Jurkat, Clone E6-1 (cell line): ENCODE results near the gene TSPO2.

Experiments
- DNase-seq: peaks from one replicate; pipeline ENCODE4 v3.0.0-alpha.2; 2011; ENCODE audit warnings: low read depth, low spot score
- H3K4me3 ChIP-seq: 2 replicates; pipeline ENCODE4 v1.5.1; 2011; ENCODE audit warnings: mild to moderate bottlenecking, low read length, control low read depth, moderate library complexity

Gene TSPO2

DNA sequence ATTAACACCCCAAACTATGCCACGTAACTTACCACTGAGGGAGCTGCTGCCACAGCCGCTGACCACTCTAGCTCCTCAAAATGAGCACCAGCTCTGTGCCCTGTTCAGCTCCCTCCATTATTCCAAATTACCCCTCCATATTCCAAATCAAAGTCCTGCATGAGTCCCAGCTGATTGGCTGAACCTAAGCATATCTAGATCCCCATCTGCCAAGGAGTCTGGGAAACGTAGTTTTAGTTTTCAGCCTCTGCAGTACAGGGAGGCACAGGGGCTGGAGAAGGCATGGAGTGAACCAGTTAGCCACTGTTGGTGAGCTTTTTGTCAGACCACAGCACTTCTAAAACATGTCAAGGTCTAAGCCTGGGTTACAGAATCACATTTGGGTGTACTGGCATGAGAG is 19.2 kb upstream of the TSPO2 start:
- H3K4me3 ChIP-seq: no peak overlapping the region
- no peak for DNase-seq

DNA sequence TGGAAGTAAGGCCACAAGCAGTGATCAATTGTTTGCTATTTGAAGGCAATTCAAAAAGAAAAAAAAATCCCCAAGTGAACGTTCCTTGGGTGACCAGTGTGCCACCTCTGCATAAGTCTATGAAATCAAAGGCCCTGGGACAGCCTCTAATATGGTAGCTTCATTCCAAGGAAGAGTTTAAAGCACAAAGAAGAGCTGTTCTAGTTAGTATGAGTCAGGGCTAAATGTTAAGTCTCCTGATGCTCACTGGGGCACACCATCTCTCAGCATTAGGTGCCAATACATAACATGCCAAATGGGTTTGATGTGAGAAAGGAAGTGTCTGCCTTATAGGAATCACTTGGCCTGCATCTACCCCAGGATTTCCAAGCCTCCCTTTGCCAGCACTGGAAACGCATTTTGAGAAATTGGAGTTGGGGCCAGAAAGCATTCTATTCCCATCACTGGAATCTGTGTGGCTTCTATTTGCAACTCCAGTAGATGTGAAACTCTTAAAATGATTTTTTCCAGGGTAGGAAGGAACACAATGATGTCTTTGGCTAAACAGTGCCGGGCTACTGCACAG is 16.2 kb upstream of the TSPO2 start:
- no peak overlapping the region for H3K4me3 ChIP-seq
- DNase-seq: no peak

DNA sequence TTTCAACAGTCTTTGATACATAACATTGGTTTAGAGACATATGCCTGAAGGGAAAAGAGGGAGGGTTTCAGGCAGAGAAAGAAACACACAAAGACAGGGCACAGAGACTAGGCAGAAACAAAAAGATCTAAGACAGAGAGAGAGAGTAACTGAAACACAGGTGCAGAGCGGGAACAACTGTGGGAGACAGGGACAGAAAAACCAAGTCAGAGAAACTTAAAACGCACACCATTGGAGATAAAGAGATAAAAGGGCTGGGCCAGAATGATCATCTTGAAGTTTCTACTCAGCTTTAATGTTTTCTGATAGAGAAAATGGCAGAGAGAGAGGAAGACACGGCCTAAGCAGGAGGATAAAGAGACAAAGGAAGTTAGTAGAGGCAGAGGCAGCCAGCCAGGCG is 15.0 kb upstream of the TSPO2 start:
- peak overlapping the region; percentile 77 for H3K4me3 ChIP-seq
- DNase-seq: peak; percentile 51

DNA sequence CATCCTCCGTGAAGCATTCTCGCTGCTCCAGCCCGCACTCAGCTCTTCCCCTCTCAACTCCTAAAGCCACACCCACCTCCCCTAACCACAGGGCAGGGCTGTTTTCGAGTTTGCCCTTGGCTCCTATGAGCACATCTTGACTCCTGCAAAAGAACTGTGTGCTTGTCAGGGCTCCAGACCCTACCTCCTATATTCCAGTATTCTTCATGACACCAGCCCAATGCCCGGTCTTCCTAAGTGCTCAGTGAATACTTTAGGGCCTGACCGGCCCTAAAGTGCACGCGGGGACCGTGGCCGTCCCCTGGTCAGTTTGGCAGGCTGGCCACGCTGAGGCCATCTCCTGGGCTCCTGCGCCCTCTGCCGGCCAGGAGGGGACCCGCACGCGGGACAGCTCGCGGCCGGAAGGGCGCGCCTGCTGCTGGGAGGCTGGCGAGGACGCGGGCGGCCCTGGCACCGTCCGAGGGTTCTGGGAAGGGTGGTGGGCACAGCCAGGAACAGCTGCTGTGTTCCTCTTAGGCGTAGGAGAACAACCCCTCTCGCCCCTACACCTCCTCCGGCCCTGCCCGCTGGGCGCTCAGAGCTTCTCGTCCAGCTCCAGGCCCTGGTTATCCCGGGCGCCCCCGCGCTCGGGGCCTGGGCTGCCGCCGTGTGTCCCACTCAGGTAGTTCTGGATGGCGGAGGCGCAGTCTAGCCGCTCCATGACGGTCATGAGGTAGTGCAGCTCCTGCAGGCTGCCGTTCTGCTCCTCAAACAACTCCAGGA is 14.3 kb upstream of the TSPO2 start:
- peak overlapping the region; percentile 77 for H3K4me3 ChIP-seq
- peak; percentile 96 for DNase-seq

DNA sequence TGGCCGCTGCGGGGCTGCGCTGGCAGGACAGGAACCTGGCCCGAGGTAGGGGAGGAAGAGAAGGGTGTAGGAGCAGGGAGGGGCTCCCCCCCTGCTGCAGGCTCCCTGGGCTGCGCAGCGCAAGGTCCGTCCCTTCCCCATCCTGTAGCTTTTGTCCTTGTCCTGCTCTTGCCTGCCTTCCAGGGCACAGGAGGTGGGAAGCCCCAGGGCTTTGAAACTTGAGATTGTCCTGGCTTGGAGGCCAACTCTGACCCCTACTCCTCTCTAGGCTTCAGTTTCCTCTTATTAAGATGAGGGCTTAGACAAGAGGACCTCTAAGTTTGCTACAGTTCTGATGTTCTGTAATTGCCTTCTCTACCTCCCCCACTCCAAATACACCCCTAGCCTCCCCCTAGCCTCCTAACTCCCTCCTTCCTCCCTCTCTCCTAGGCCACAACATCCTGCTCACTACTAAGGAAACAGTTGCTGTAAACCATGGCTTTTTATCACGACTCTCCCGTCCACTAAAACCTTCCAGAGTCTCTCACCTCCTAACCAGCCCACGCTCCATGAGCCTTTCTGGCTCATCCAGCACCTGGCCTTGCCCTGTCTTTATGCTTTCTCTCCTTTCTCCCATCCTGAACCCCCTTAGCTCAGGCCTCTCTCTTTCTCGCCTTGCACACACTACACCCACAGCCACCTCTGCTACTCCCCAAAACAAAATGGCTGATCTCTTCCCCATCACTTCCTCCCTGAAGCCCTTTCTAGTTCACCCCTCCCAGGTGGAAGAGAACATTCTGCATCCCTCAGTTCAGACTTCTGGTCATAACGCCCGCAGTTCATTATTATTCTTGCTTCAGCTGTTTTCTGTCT is 13.5 kb upstream of the TSPO2 start:
- peak; percentile 67 for DNase-seq
- peak overlapping the region; percentile 77 for H3K4me3 ChIP-seq

DNA sequence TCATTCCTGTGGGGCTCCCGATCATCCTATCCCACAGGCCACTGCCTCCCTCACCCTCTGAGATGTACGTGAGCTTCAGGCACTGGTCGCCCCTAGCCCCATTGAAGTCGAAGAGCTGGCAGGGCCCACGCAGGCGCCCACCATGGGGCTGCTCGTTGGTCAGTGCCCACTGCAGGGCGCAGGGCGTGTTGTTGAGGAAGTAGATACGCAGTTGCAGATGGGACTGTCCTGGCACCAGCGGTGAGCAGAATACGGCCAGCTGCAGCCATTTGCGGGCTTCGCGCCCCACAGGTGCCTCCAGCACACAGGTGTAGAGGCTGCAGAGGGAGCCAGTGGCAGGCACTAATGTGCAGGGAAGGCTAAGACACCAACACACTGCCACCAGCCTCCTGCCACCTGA is 9.4 kb upstream of the TSPO2 start:
- DNase-seq: no peak
- H3K4me3 ChIP-seq: no peak overlapping the region

DNA sequence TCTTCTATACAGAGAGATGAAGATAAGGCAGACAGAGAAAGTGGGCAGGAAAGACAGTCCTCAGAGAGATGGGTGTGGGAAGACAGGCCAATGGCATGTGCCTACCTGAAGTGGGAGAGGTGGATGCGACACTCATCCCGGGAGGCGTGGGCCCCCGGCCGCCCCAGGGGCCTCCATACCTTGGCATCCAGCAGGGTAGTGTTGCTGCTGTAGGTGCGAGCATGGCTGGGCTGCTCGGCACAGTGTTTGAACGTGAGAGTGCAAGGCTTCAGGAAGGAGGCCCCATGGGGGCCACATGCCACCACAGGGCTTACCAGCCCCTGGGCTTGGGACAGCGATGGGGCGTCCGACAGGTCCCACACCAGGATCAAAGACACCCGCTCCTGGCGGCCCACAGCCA is 8.5 kb upstream of the TSPO2 start:
- DNase-seq: no peak
- no peak overlapping the region for H3K4me3 ChIP-seq

DNA sequence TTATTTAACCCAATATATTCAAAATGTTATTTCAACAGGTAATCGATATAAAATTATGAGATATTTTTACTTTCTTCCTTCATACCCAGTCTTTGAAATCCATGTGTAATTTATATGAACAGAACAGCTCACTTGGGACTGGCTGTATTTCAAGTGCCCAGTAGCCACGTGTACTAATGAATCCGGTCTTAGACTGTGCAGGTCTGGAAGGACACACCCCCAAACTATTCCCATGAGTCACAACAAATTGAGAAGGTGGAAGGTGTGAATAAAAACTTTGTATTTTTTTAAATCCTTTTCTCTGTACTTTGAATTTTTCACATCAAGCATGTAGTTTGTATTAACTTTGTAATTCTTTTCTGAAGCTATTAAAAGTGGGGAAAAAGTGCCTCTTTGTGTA is 6.1 kb upstream of the TSPO2 start:
- DNase-seq: no peak
- H3K4me3 ChIP-seq: no peak overlapping the region

DNA sequence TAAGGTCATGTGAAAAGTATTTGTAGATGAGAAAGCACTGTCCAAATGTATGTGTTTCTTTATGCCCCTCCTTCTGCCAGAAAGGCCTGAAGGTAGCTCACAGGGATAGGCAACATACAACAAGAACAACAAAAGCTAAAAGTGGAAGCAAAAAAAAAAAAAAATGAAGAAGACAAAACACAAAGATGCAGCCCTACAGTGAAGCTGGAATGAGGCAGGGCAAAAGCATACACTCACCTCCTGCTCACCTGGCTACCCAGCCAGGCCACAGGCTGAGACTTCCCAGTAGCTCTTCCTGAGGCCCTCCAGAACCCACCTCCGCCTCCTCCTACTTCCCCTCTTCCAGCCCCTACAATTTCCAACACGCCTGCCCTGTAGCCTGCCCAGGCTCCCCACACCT is 5.7 kb upstream of the TSPO2 start:
- H3K4me3 ChIP-seq: no peak overlapping the region
- no peak for DNase-seq

DNA sequence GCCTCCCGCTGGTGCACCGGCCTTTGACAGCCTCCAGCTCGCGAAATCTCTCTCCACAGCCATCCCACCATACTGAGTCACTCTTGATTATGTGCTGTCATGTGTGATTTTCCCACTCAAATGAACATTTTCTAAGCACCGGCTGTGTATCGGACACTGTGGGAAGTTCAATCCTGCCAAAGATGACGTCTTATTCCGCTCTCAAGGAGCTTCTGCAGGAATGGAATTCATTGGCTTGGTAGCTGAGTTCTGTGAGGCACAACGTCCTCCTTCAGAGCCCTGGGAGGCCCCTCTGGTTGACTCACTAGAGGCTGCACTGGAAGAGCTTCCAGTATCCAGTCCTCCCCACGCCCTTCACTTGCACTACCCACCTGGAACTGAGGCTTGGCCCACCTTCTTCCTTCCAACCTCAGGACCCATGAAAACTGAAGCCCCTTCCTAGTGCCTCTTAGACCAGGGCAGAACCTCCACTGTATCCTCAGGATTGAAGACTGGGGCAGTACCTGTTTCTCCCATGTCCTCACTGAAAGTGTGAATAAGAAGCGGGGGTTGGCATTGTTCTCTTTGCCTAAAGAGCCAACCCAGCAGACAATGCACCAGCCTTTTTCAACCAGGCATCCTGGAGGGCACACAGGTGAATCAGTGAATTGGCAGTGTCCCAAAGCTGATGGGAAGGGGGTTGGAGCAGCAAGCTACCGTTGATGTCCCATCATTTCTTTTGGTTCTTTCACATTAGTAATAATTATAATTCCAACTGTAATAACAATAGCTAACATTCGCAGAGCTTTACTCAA is 5.0 kb upstream of the TSPO2 start:
- DNase-seq: no peak
- H3K4me3 ChIP-seq: no peak overlapping the region

DNA sequence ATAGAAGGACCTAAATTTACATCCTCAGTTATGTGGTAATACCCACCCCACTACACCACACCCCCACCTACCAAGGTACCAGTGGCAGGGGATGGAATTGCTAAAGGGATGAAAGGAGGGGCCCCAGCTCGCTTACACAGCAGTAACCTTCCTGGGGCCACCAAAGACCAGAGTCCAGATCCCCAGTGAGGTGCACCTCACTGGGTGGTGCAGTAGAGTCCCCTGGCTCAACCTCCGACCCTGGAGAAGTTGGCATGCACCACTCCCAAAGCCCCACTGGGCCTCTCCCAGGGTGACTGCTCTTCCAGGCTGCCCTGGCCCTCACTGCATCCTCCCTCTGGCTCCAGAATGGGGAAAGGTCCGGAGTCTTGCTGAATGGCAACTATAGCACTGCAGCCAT is 4.1 kb upstream of the TSPO2 start:
- no peak for DNase-seq
- no peak overlapping the region for H3K4me3 ChIP-seq

DNA sequence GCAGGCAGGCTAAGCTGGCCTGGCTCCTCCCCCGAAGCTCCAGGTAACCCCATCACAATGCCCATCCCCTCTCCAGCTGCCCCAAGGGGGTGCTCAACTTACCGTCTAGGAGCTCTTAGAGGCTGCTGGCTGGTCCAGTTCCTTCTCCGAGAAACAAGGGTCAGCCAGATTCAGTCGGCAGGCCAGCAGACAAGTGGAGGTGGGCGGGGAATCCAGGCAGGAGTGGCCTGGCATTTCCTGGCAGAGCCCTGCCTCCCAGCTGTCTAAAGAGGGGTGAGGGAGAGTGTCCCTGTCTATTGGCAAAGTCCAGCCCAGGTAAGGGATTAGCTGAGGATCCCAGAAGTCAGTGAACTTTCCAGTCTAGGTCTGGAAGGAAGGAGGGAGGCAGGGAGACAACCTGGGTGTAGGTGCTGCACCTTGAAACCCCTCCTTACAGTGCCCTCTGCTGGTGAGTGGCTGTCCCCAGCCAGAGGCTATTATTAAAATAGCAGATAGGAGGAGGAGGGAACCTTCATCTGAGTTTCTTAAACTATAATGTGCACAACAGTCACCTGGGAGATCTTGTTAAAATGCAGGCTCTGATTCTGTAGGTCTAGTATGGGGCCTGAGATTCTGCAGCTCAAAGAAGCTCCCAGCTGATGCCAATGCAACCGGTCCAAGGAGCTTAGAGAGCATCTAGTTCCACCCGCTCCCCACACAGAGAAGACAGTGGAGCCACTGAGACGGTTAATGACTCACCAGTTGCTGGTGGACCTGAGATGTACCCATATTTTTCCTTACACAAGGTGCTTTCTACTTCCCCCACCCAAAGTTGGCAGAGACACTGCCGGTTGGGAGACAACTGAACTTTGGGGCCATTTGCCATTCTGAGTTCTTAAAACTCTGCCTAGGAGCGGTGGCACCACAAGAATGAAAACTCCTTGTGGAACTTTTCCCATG is 2.9 kb upstream of the TSPO2 start, which contains the start of gene UNC5CL:
Gene UNC5CL (minus strand): TSS at position 162 of the 939 bp plus-strand sequence. CDS start 4,147 bp downstream, outside the sequence.
- H3K4me3 ChIP-seq: no peak within 1 kb of the TSS

DNA sequence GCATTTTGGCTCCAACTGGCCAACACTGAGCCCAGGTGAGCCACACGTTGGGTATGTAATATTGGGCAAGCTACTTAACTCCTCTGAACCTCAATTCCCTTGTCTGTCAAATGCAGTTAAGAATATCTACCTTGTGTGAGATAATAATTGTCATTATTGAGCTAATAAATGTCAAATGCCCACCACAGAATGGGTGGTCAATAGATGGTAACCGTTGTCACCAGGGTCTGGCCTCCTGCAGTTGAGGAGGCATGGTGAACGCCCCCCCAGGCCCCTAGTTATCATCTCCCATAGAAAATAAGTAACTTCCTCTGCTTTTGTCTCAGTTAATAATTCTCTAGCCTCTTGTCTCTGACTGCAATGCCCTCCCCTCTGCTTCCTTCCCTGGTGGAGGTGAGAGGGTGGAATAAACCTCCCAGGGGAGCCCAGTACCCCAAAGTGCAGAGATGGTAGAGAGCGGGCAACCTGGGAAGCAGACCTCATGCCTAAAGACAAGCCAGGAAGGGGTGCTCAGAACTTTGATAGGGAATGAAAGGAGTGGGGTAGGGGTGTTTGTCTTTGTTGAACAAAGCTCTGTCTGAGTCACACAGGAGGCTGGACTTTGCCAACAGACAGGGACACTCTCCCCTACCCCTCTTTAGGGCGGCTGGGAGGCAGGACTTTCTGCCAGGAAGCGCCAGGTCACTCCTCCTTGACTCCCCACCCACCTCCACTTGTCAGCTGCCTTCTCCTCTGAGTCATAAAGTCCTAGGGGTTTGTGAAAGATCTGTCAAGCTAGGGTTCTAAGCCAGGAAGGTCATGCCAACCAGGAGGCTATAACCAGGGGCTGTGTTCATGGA is 1.9 kb upstream of the TSPO2 start:
- no peak overlapping the region for H3K4me3 ChIP-seq
- no peak for DNase-seq

More for the DNA sequence above, 2.9 kb upstream of the TSPO2 start, which contains the start of gene UNC5CL:
- DNase-seq: peak; percentile 32

DNA sequence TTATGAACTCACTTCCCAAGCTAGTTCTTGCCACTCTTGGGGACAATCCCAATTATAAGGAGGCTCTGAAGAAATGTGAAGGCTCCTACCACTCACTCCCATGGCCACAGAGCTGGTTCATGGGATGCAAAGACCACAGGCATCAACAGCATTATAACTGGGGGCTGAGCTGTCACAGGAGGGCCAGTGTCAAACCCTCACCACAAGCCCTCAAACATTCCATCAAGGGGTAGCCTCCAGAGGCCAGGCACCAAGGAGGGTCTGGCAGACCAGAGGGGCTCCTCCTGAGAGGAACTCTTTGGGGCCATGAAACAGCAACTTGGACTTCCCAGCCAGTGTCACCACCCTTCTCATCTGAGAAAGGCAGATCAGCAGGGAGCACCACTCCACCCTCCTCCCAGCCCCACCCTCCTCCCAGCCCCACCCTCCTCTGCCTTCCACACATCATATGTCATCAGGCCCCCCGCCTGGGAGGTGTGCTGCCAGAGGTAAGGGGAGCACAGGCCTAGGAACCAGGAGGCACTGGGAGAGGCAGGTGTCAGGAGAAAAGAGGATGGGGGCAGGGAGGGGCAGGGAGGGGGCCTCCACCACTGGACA is 1.2 kb upstream of the TSPO2 start:
- no peak overlapping the region for H3K4me3 ChIP-seq
- no peak for DNase-seq

DNA sequence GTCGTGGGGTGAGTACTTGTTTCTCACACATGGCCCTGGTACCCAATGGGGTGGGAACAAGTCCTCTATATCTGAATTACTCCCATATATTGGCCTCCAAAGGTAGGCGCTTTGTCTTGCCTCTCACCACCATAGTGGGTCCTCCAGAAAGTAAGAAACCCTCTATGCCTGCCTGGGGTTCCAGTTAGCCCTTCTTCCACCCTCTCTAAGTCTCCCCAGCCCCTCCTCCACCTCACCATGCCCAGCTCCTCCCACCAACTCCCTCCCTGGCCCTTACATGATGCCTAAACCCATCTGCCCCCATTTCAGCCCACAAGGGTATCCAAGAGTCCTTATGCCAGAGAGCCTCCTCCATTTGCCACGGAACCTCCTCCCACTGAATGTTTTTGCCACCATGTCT is 884 bp downstream of the TSPO2 start:
- no peak for DNase-seq
- H3K4me3 ChIP-seq: no peak overlapping the region

DNA sequence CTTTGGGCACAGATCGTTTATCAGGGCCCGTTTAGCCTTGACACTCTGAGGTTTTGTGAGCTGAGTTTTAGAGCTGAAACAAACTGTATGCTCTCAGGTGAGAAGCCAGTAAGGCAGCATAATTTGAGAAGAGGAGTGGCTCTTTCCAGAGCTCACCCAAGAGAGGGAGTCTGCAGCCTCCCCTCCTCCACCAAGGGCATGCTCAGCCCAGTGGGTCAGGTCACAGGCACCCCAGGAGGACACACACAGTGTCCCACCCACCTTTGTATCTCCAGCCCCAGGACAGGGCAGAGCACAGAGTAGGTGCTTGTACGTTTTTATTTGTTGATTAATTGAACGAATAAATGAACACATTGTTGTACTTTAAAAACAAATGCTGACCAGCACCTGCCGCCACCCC is 3.4 kb downstream of the TSPO2 start:
- no peak for DNase-seq
- no peak overlapping the region for H3K4me3 ChIP-seq

DNA sequence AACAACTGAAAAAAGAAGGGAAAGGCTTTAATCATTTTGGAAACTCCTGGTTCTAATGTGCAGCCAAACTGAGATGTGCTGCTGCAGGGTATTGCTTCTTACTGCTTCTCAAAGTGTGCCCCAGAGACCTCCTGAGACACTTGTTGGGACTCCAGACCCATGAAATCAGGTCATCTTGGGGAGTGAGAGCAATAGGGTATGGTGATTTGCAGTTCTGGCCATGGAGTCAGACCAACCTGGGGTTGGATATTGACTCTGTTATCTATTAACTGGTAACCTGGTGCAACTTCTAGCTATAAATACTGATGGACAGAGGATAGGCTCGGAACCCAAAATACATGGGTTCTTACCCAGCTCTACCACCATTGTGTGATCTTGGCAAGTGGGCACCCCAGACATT is 3.8 kb downstream of the TSPO2 start:
- DNase-seq: no peak

More for the DNA sequence above, 3.8 kb downstream of the TSPO2 start:
- no peak overlapping the region for H3K4me3 ChIP-seq
